Loucy (cell line): Measurements from ENCODE around the gene CDC73.
A peak's percentile ranks its signal among the peaks of the same experiment; 100 is the strongest.

Source experiments
- H2AFZ ChIP-seq: fragments of 200-600 bp; sonication (generic); 2 replicates; pipeline ENCODE4 v1.6.0; 2016; ENCODE audit warnings: antibody characterized with exemption, mild to moderate bottlenecking, low read length, moderate library complexity
- H3F3A ChIP-seq: fragments of 200-600 bp; 2 replicates; pipeline ENCODE4 v1.6.0; 2016; ENCODE audit warnings: antibody characterized with exemption, low read depth, mild to moderate bottlenecking
- H3K27me3 ChIP-seq: fragments of 200-600 bp; sonication (generic); 2 replicates; pipeline ENCODE4 v1.6.1; 2014; ENCODE audit warnings: low read length, mild to moderate bottlenecking; ENCODE audit not compliant: insufficient read depth, poor library complexity, severe bottlenecking
- H3K36me3 ChIP-seq: fragments of 200-600 bp; sonication (generic); 2 replicates; pipeline ENCODE4 v1.6.1; 2016; ENCODE audit warnings: low read length; ENCODE audit not compliant: insufficient read depth
- H3K4me1 ChIP-seq: fragments of 200-600 bp; sonication (generic); 2 replicates; pipeline ENCODE4 v1.5.1; 2014; ENCODE audit warnings: low read length, mild to moderate bottlenecking; ENCODE audit not compliant: insufficient read depth, poor library complexity, severe bottlenecking
- H3K4me2 ChIP-seq: fragments of 200-600 bp; sonication (generic); 2 replicates; pipeline ENCODE4 v1.6.0; 2014; ENCODE audit warnings: antibody characterized with exemption, low read length, low read depth, mild to moderate bottlenecking; ENCODE audit not compliant: poor library complexity, severe bottlenecking
- H3K4me3 ChIP-seq: fragments of 200-600 bp; sonication (generic); 2 replicates; pipeline ENCODE4 v1.5.1; 2014; ENCODE audit warnings: low read length, mild to moderate bottlenecking, mixed read lengths; ENCODE audit not compliant: poor library complexity, severe bottlenecking
- H3K79me2 ChIP-seq: fragments of 200-600 bp; sonication (generic); 2 replicates; pipeline ENCODE4 v1.6.1; 2014; ENCODE audit warnings: low read length; ENCODE audit not compliant: insufficient read depth
- H3K9ac ChIP-seq: fragments of 200-600 bp; sonication (generic); 2 replicates; pipeline ENCODE4 v1.6.0; 2014; ENCODE audit warnings: mild to moderate bottlenecking, low read depth, low read length, moderate library complexity; ENCODE audit not compliant: poor library complexity, severe bottlenecking
- H3K9me2 ChIP-seq: fragments of 200-600 bp; sonication (generic); replicated peaks from 2 replicates; pipeline ENCODE4 v1.6.1; 2016; ENCODE audit warnings: low read depth, low read length, mixed read lengths
- H3K9me3 ChIP-seq: fragments of 200-600 bp; sonication (generic); 2 replicates; pipeline ENCODE4 v1.6.1; 2014; ENCODE audit warnings: mild to moderate bottlenecking, antibody characterized with exemption, low read length, low read depth; ENCODE audit not compliant: insufficient read depth
- H4K20me1 ChIP-seq: fragments of 200-600 bp; sonication (generic); 2 replicates; pipeline ENCODE4 v1.6.0; 2014; ENCODE audit warnings: antibody characterized with exemption, low read length, mild to moderate bottlenecking; ENCODE audit not compliant: insufficient read depth, poor library complexity, severe bottlenecking
- EZH2phosphoT487 ChIP-seq: fragments of 200-600 bp; IDR thresholded peaks from 2 replicates; pipeline ENCODE4 v1.6.1; 2018; ENCODE audit warnings: antibody characterized with exemption, mild to moderate bottlenecking, moderate library complexity, borderline replicate concordance
- TF ChIP-seq, protein P1 (sequence below): fragments of 200-600 bp; sonication (generic); conservative IDR thresholded peaks from 2 replicates; pipeline ENCODE4 v1.5.1; 2014; ENCODE audit warnings: mild to moderate bottlenecking, antibody characterized with exemption, low read length

CDC73 gene

DNA sequence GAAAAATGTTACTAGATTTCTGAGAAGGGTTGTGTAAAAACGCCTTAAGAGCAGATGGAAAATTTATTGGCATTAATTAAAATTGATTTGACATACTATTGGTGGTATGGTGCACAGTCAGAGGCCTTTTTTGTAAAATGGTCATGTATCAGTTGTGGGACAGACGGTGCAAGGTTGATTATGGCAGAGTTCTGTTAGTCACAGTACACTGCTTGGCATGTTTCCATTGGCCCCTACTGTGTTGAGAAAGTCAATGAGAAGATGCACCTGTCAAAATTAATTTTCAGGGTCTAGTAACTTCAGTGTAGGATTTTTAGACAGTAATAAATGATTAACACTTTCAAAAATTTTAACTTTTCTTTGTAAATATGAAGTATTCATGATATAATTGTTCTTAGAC lies 60.2 kb downstream of the CDC73 start:
- no peaks in the 10 kb centered on the region for H3K9me2 ChIP-seq
- H3K9me3 ChIP-seq: no peaks in the 10 kb centered on the region
- no peak overlapping the region for H3K9ac ChIP-seq
- TF ChIP-seq, protein P1, sequence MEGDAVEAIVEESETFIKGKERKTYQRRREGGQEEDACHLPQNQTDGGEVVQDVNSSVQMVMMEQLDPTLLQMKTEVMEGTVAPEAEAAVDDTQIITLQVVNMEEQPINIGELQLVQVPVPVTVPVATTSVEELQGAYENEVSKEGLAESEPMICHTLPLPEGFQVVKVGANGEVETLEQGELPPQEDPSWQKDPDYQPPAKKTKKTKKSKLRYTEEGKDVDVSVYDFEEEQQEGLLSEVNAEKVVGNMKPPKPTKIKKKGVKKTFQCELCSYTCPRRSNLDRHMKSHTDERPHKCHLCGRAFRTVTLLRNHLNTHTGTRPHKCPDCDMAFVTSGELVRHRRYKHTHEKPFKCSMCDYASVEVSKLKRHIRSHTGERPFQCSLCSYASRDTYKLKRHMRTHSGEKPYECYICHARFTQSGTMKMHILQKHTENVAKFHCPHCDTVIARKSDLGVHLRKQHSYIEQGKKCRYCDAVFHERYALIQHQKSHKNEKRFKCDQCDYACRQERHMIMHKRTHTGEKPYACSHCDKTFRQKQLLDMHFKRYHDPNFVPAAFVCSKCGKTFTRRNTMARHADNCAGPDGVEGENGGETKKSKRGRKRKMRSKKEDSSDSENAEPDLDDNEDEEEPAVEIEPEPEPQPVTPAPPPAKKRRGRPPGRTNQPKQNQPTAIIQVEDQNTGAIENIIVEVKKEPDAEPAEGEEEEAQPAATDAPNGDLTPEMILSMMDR: no peak
- no peak for TF ChIP-seq EZH2phosphoT487
- H2AFZ ChIP-seq: no peak overlapping the region
- H3K36me3 ChIP-seq: no peaks in the 10 kb centered on the region
- no peaks in the 10 kb centered on the region for H3F3A ChIP-seq
- H3K79me2 ChIP-seq: peaks cover 51% of the 10 kb centered on the region
- no peak overlapping the region for H3K4me3 ChIP-seq
- H3K4me1 ChIP-seq: peaks cover 18% of the 10 kb centered on the region
- H3K4me2 ChIP-seq: no peak overlapping the region
- no peaks in the 10 kb centered on the region for H3K27me3 ChIP-seq
- peaks cover 71% of the 10 kb centered on the region for H4K20me1 ChIP-seq

DNA sequence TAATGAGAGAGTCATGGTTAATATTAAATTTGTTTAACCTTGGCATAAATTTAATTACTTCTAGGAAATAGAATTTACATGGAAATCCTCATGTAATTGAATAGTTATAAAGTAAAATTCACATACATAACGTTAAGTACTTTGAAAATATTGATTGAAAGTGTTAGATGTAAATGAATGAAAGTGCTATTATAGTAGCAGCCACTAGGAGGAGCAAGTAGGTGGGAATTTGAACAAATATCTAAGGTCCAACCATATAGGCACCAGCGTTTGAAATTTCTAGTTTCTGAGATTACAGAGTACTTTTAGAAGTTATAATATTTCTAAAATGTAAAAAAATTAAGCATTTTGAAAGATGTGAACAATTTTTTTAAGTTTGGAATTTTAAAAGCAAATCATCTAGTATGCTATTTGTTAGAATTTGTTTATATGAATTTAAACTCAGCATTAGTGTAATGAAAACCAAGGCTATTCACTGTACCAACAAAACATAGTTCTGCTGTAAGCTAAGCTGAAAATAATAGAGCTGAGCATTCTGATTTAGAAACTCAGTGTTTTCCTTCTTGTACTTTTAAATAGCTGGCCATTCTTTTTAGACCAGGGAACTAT lies 61.3 kb downstream of the CDC73 start:
- peaks cover 62% of the 10 kb centered on the region for H3K79me2 ChIP-seq
- peaks cover 73% of the 10 kb centered on the region for H4K20me1 ChIP-seq
- H3K27me3 ChIP-seq: no peaks in the 10 kb centered on the region
- H3K4me3 ChIP-seq: no peak overlapping the region
- H3K4me2 ChIP-seq: no peak overlapping the region
- no peaks in the 10 kb centered on the region for H3K9me2 ChIP-seq
- no peak for TF ChIP-seq EZH2phosphoT487
- TF ChIP-seq, protein P1: peak; percentile 89
- peaks cover 18% of the 10 kb centered on the region for H3K4me1 ChIP-seq
- H3K36me3 ChIP-seq: no peaks in the 10 kb centered on the region
- H3K9me3 ChIP-seq: no peaks in the 10 kb centered on the region
- no peak overlapping the region for H3K9ac ChIP-seq
- H2AFZ ChIP-seq: no peak overlapping the region
- no peaks in the 10 kb centered on the region for H3F3A ChIP-seq

DNA sequence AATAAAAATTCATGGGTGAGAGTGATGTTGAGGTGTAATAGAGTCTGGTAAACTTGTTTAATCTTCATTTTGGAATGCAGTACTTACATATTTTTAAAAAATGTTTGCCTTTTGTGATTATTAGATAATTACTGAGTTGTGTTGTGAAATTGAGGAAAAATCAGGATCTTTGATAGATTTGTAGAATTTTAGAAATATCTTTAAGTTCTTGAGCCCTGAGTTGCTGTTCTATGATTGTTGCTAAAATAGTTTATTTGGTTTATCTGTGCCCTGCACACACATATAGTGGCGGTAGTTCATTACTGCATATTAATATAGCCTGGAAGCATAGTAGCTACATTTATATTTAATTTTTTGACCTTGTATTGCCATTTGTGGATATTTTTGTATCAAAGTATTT lies 62.9 kb downstream of the CDC73 start:
- H3F3A ChIP-seq: no peaks in the 10 kb centered on the region
- no peaks in the 10 kb centered on the region for H3K27me3 ChIP-seq
- no peak overlapping the region for H3K9ac ChIP-seq
- H3K36me3 ChIP-seq: no peaks in the 10 kb centered on the region
- H3K9me3 ChIP-seq: no peaks in the 10 kb centered on the region
- no peak for TF ChIP-seq EZH2phosphoT487
- TF ChIP-seq, protein P1: no peak
- H3K9me2 ChIP-seq: no peaks in the 10 kb centered on the region
- peaks cover 67% of the 10 kb centered on the region for H4K20me1 ChIP-seq
- H3K4me2 ChIP-seq: no peak overlapping the region
- H3K4me1 ChIP-seq: peaks cover 6% of the 10 kb centered on the region
- no peak overlapping the region for H3K4me3 ChIP-seq
- peaks cover 79% of the 10 kb centered on the region for H3K79me2 ChIP-seq
- H2AFZ ChIP-seq: no peak overlapping the region
